Caco-2 (cell line): ENCODE results near the gene TTN. TPM values are rescaled to one million over a fixed set of nuclear protein-coding genes. Genes with fewer than 3 reads are reported as not detected.

Experiments used
- BruUV-seq: library from RNA; stranded (reverse); fragments of 400-500 nt; replicated peaks from 2 replicates; lab custom pipeline; 2021; lab: Mats Ljungman, UMichigan
- CTCF ChIA-PET: fragments of 300-600 bp; sonication (Branson Sonifier 250); formaldehyde crosslinking; loops from one replicate; lab custom pipeline; 2022; ENCODE audit warnings: antibody characterized with exemption; lab: Charles Lee
- POLR2A ChIA-PET: fragments of 300-600 bp; sonication (Branson Sonifier 250); formaldehyde crosslinking; loops from one replicate; lab custom pipeline; 2022; ENCODE audit warnings: antibody characterized with exemption; lab: Charles Lee
- DNase-seq, 2 experiments: peaks; one replicate each; pipeline versions ENCODE4 v3.0.0 to v3.0.0-alpha.2; 2020 to 2022
- H3K27me3 ChIP-seq: replicated peaks from 2 replicates; pipeline ENCODE4 v1.6.0; 2011; ENCODE audit warnings: low read length; ENCODE audit not compliant: control insufficient read depth, insufficient read depth
- H3K36me3 ChIP-seq: 2 replicates; pipeline ENCODE4 v1.5.1; 2011; ENCODE audit warnings: low read length; ENCODE audit not compliant: control insufficient read depth, insufficient read depth
- H3K4me1 ChIP-seq: fragments of 250-450 bp; sonication (Bioruptor Pico); 2 replicates; pipeline ENCODE4 v1.5.1; 2020; ENCODE audit warnings: mild to moderate bottlenecking
- H3K4me3 ChIP-seq: 2 replicates; pipeline ENCODE4 v1.5.1; 2011; ENCODE audit warnings: low read depth, mild to moderate bottlenecking, control low read depth, low read length
- H3K9me3 ChIP-seq: fragments of 250-450 bp; sonication (Bioruptor Pico); 2 replicates; pipeline ENCODE4 v1.5.1; 2020; ENCODE audit warnings: mild to moderate bottlenecking, moderate library complexity
- H3K27ac Mint-ChIP-seq: one replicate; pipeline ENCODE4 v1.8.0; 2022; ENCODE audit warnings: mixed read lengths; ENCODE audit not compliant: unreplicated experiment
- H3K27me3 Mint-ChIP-seq: one replicate; pipeline ENCODE4 v1.8.0; 2022; ENCODE audit warnings: mixed read lengths; ENCODE audit not compliant: insufficient read depth, unreplicated experiment
- H3K36me3 Mint-ChIP-seq: one replicate; pipeline ENCODE4 v1.8.0; 2022; ENCODE audit warnings: mild to moderate bottlenecking, mixed read lengths; ENCODE audit not compliant: insufficient read depth, unreplicated experiment
- H3K4me1 Mint-ChIP-seq: one replicate; pipeline ENCODE4 v1.8.0; 2022; ENCODE audit warnings: low read depth, mixed read lengths; ENCODE audit not compliant: unreplicated experiment
- H3K4me3 Mint-ChIP-seq: one replicate; pipeline ENCODE4 v1.8.0; 2022; ENCODE audit warnings: mild to moderate bottlenecking, moderate library complexity, mixed read lengths; ENCODE audit not compliant: unreplicated experiment
- H3K9me3 Mint-ChIP-seq: one replicate; pipeline ENCODE4 v1.8.0; 2022; ENCODE audit warnings: mixed read lengths; ENCODE audit not compliant: unreplicated experiment
- CTCF ChIP-seq, 2 experiments: fragments of 200-600 bp in 1 of 2; IDR thresholded peaks; 1 replicate in 1 of 2; 2 replicates in 1 of 2; pipeline versions ENCODE4 v1.5.1 to v1.8.0; 2011 to 2022; ENCODE audit warnings: antibody characterized with exemption in 1 of 2, control low read depth in 1 of 2, inconsistent platforms in 1 of 2, low read depth in 1 of 2, low read length in 1 of 2, mild to moderate bottlenecking in 1 of 2, moderate library complexity in 1 of 2; ENCODE audit not compliant: insufficient read depth in 1 of 2, severe bottlenecking in 1 of 2, unreplicated experiment in 1 of 2
- intact Hi-C: fragments of 100-400 bp; cut with micrococcal nuclease; formaldehyde crosslinking; loops from one replicate; pipeline ENCODE4 v1.10.0; 2022; ENCODE audit not compliant: unreplicated experiment
- total RNA-seq: library from RNA; stranded (reverse); gene quantifications from 2 replicates; pipeline ENCODE4 v1.2.3, GENCODE V29; 2022

Gene TTN
- total RNA-seq, 1 experiment from 2014 or later: 9.3 TPM

- H3K4me1 Mint-ChIP-seq: no peaks in the 10 kb centered on the region
- Histone ChIP-seq H3K4me3 (no peak overlapping the region), H3K4me1 (no peaks in the 10 kb centered on the region), H3K27me3 (no peaks in the 10 kb centered on the region), H3K9me3 (no peaks in the 10 kb centered on the region), H3K36me3 (no peaks in the 10 kb centered on the region)
- H3K27me3 Mint-ChIP-seq: no peaks in the 10 kb centered on the region
- intact Hi-C loops: no loop called here
- H3K4me3 Mint-ChIP-seq: no peak overlapping the region
- BruUV-seq: no TSS peak
- DNase-seq: no peak
- TF ChIP-seq CTCF (IDR thresholded peaks at IDR 0.05; ENCODE audit: insufficient read depth in 1 of 2, low read depth in 1 of 2, low read length in 1 of 2, severe bottlenecking in 1 of 2, unreplicated experiment in 1 of 2): no peak
- H3K9me3 Mint-ChIP-seq: no peaks in the 10 kb centered on the region
- no peak overlapping the region for H3K27ac Mint-ChIP-seq
- POLR2A ChIA-PET: no interaction called here
- CTCF ChIA-PET: no interaction called here
- no peaks in the 10 kb centered on the region for H3K36me3 Mint-ChIP-seq
Measured at GRCh38 chr2:178787934-178788333, 19.3 kb downstream of the TTN start.

GRCh38 chr2:178787155-178787554 lies 20.1 kb downstream of the TTN start:
- ChIA-PET CTCF (no interaction called here), POLR2A (no interaction called here)
- H3K9me3 ChIP-seq: no peaks in the 10 kb centered on the region
- no peak overlapping the region for H3K4me3 ChIP-seq
- H3K27me3 ChIP-seq: no peaks in the 10 kb centered on the region
- H3K36me3 Mint-ChIP-seq: no peaks in the 10 kb centered on the region
- no peaks in the 10 kb centered on the region for H3K27me3 Mint-ChIP-seq
- H3K36me3 ChIP-seq: no peaks in the 10 kb centered on the region
- H3K4me1 Mint-ChIP-seq: no peaks in the 10 kb centered on the region
- no peaks in the 10 kb centered on the region for H3K9me3 Mint-ChIP-seq
- no peak for TF ChIP-seq CTCF (IDR thresholded peaks at IDR 0.05; ENCODE audit: insufficient read depth in 1 of 2, low read depth in 1 of 2, low read length in 1 of 2, severe bottlenecking in 1 of 2, unreplicated experiment in 1 of 2)
- no peak overlapping the region for H3K27ac Mint-ChIP-seq
- DNase-seq: no peak
- H3K4me3 Mint-ChIP-seq: no peak overlapping the region
- H3K4me1 ChIP-seq: no peaks in the 10 kb centered on the region
- BruUV-seq: no TSS peak
- intact Hi-C loops: no loop called here

- CTCF ChIA-PET: no interaction called here
- Mint-ChIP-seq H3K4me1 (no peaks in the 10 kb centered on the region), H3K4me3 (no peak overlapping the region), H3K27me3 (no peaks in the 10 kb centered on the region), H3K36me3 (no peaks in the 10 kb centered on the region), H3K9me3 (no peaks in the 10 kb centered on the region), H3K27ac (no peak overlapping the region)
- no peak overlapping the region for H3K4me3 ChIP-seq
- TF ChIP-seq CTCF (IDR thresholded peaks at IDR 0.05; ENCODE audit: insufficient read depth in 1 of 2, low read depth in 1 of 2, low read length in 1 of 2, severe bottlenecking in 1 of 2, unreplicated experiment in 1 of 2): no peak
- no peaks in the 10 kb centered on the region for H3K4me1 ChIP-seq
- H3K36me3 ChIP-seq: no peaks in the 10 kb centered on the region
- no peak for DNase-seq
- H3K27me3 ChIP-seq: no peaks in the 10 kb centered on the region
- intact Hi-C loops: no loop called here
- H3K9me3 ChIP-seq: no peaks in the 10 kb centered on the region
- POLR2A ChIA-PET: no interaction called here
- no TSS peak for BruUV-seq
Measured at GRCh38 chr2:178783889-178784288, 23.3 kb downstream of the TTN start.
